DND-41 (cell line): ENCODE measurements around the gene DEPP1.

ENCODE experiments used
- ATAC-seq: fragments of 200-7000 bp; cut with Tn5 transposase; 3 replicates; pipeline ENCODE4 v1.9.1; 2021; ENCODE audit warnings: low read depth; ENCODE audit not compliant: insufficient read depth
- DNase-seq: peaks from one replicate; pipeline ENCODE4 v3.0.0-alpha.2; 2020
- H2AFZ ChIP-seq: 2 replicates; pipeline ENCODE4 v1.6.0; 2012; ENCODE audit warnings: low read depth, low read length
- H3K27ac ChIP-seq: 2 replicates; pipeline ENCODE4 v1.5.1; 2012; ENCODE audit warnings: low read length, inconsistent platforms
- H3K27me3 ChIP-seq: fragments of 200-600 bp; sonication (generic); 2 replicates; pipeline ENCODE4 v1.6.0; 2012; ENCODE audit warnings: low read length, mild to moderate bottlenecking, inconsistent platforms; ENCODE audit not compliant: insufficient read depth, poor library complexity
- H3K36me3 ChIP-seq: 2 replicates; pipeline ENCODE4 v1.5.1; 2012; ENCODE audit warnings: low read length, inconsistent platforms; ENCODE audit not compliant: insufficient read depth
- H3K4me1 ChIP-seq: 2 replicates; pipeline ENCODE4 v1.5.1; 2012; ENCODE audit warnings: mild to moderate bottlenecking, low read length; ENCODE audit not compliant: insufficient read depth
- H3K4me2 ChIP-seq: 2 replicates; pipeline ENCODE4 v1.6.0; 2012; ENCODE audit warnings: mild to moderate bottlenecking, moderate library complexity, low read length, inconsistent platforms; ENCODE audit not compliant: insufficient read depth
- H3K4me3 ChIP-seq, 2 experiments: fragments of 200-600 bp in 1 of 2; shearing (Covaris generic) in 1 of 2; 2 replicates each; pipeline ENCODE4 v1.5.1; 2012 to 2016; ENCODE audit warnings: inconsistent platforms in 2 of 2, low read length in 2 of 2, mild to moderate bottlenecking in 2 of 2, low read depth in 1 of 2, moderate library complexity in 1 of 2
- H3K79me2 ChIP-seq: 2 replicates; pipeline ENCODE4 v1.6.0; 2012; ENCODE audit warnings: low read length, inconsistent platforms; ENCODE audit not compliant: insufficient read depth
- H3K9ac ChIP-seq: 2 replicates; pipeline ENCODE4 v1.6.0; 2012; ENCODE audit warnings: low read depth, mild to moderate bottlenecking, inconsistent platforms, low read length, moderate library complexity
- H3K9me3 ChIP-seq: 2 replicates; pipeline ENCODE4 v1.5.1; 2012; ENCODE audit warnings: low read length, moderate library complexity, mild to moderate bottlenecking, inconsistent platforms; ENCODE audit not compliant: insufficient read depth, severe bottlenecking
- H4K20me1 ChIP-seq: 2 replicates; pipeline ENCODE4 v1.6.0; 2012; ENCODE audit warnings: low read length; ENCODE audit not compliant: insufficient read depth
- EZH2 ChIP-seq: IDR thresholded peaks from 3 replicates; pipeline ENCODE4 v1.6.1; 2012; ENCODE audit warnings: borderline replicate concordance, low read depth, mild to moderate bottlenecking, moderate library complexity, low read length, inconsistent platforms; ENCODE audit not compliant: severe bottlenecking
- TF ChIP-seq, protein P1 (sequence below): IDR thresholded peaks from 2 replicates; pipeline ENCODE4 v1.5.1; 2012; ENCODE audit warnings: borderline replicate concordance, low read length, moderate library complexity, mild to moderate bottlenecking; ENCODE audit not compliant: poor library complexity, severe bottlenecking; ENCODE audit errors: extremely low read depth

Gene DEPP1

DNA sequence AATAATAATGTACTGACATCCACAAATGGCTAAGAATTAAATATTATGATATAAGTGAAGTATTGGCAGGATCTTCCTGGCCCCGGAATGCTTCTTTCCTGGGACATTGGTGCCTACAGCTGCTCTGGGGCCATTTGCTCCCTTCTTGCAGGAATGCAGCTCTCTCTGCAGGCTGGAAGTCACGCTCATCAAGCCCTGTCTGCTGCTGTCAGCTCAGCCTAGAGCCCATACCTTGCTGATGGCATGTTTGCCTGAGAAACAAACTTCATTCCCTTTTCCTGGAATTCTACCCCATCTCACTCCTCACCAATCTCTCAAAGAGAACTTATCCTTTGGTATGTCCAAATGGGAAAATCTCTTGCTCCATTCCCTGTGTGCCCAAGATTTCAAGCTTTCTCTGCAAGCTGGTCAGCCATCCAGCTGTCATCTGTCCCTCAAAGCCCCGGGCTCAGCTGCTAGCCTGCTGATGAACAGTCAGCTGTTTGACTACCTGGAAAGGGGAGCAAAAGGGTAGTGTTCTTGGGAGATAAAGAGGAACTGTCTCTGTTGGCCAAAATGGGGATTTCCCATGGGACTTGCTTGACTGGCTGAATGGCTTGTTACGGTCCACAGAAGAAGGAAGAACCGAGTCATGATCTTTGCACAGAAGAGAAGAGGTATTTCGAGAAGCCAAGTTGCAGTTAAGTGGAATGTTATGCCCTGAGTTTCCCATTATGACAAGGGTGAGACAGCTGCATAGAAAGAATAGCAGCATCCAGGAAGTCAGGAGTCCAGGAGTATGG lies 31.0 kb downstream of the DEPP1 start:
- no peak overlapping the region for H3K4me3 ChIP-seq
- H3K4me1 ChIP-seq: no peaks in the 10 kb centered on the region
- H4K20me1 ChIP-seq: no peaks in the 10 kb centered on the region
- H3K9ac ChIP-seq: no peak overlapping the region
- H2AFZ ChIP-seq: no peak overlapping the region
- TF ChIP-seq, protein P1, sequence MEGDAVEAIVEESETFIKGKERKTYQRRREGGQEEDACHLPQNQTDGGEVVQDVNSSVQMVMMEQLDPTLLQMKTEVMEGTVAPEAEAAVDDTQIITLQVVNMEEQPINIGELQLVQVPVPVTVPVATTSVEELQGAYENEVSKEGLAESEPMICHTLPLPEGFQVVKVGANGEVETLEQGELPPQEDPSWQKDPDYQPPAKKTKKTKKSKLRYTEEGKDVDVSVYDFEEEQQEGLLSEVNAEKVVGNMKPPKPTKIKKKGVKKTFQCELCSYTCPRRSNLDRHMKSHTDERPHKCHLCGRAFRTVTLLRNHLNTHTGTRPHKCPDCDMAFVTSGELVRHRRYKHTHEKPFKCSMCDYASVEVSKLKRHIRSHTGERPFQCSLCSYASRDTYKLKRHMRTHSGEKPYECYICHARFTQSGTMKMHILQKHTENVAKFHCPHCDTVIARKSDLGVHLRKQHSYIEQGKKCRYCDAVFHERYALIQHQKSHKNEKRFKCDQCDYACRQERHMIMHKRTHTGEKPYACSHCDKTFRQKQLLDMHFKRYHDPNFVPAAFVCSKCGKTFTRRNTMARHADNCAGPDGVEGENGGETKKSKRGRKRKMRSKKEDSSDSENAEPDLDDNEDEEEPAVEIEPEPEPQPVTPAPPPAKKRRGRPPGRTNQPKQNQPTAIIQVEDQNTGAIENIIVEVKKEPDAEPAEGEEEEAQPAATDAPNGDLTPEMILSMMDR: no peak
- TF ChIP-seq EZH2: no peak
- no peak overlapping the region for H3K27ac ChIP-seq
- DNase-seq (no peak), ATAC-seq (no peak)
- no peak overlapping the region for H3K4me2 ChIP-seq
- H3K79me2 ChIP-seq: no peaks in the 10 kb centered on the region
- H3K27me3 ChIP-seq: no peaks in the 10 kb centered on the region
- H3K36me3 ChIP-seq: no peaks in the 10 kb centered on the region
- H3K9me3 ChIP-seq: peaks cover 9% of the 10 kb centered on the region

DNA sequence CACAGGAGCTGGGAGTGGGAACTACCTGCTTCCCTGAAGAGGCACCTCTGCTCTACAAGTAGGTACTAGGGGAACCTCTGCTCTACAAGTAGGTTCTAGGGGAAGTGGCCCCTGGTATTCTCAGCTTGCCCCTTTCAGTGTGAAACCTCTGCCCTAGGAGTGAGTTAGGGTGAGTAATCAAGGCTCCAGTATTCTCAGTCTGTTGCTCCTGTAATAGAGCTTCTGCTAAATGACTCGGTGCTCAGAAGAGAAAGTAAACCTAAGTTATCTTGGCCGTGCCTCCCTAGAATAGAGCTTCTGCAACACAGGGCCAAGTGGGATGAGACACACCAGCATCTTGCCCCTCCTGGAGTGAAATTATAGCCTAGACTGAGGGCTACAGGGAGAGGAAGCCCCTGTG lies 32.4 kb downstream of the DEPP1 start:
- Histone ChIP-seq H2AFZ (no peak overlapping the region), H3K9ac (no peak overlapping the region), H3K79me2 (no peaks in the 10 kb centered on the region), H3K4me3 (no peak overlapping the region), H3K27ac (no peak overlapping the region), H3K4me2 (no peak overlapping the region), H3K27me3 (no peaks in the 10 kb centered on the region), H4K20me1 (no peaks in the 10 kb centered on the region), H3K36me3 (no peaks in the 10 kb centered on the region), H3K9me3 (peaks cover 9% of the 10 kb centered on the region), H3K4me1 (no peaks in the 10 kb centered on the region)
- TF ChIP-seq, protein P1: no peak
- no peak for TF ChIP-seq EZH2
- no peak for DNase-seq
- no peak for ATAC-seq

DNA sequence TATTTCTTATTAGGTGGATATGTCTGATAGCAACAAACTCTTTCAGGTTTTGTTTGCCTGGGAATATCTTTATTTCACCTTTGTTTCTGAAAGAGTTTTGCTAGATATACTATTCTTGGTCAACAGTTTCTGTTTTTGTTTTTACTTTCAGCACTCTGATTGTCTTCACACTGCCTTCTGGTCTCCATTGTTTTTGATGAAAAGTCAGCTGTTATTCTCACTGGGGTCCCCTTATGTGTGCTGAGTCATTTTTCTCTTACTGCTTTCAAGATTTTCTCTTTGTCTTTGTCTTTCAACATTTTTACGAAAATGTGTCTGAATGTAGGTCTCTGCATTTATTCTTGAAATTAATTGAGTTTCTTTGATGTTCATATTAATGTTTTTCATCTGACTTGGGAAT lies 34.3 kb downstream of the DEPP1 start:
- no peaks in the 10 kb centered on the region for H3K36me3 ChIP-seq
- TF ChIP-seq, protein P1: no peak
- TF ChIP-seq EZH2: no peak
- no peaks in the 10 kb centered on the region for H4K20me1 ChIP-seq
- H3K9me3 ChIP-seq: peaks cover 9% of the 10 kb centered on the region
- no peaks in the 10 kb centered on the region for H3K4me1 ChIP-seq
- no peak for DNase-seq
- H3K4me3 ChIP-seq: no peak overlapping the region
- no peak for ATAC-seq
- no peak overlapping the region for H2AFZ ChIP-seq
- no peaks in the 10 kb centered on the region for H3K27me3 ChIP-seq
- no peak overlapping the region for H3K9ac ChIP-seq
- H3K27ac ChIP-seq: no peak overlapping the region
- no peaks in the 10 kb centered on the region for H3K79me2 ChIP-seq
- no peak overlapping the region for H3K4me2 ChIP-seq
